Esophagus muscularis mucosa (tissue), 4 donors: ENCODE results near the gene METTL27. TPM values are rescaled to one million over a fixed set of nuclear protein-coding genes. Genes with fewer than 3 reads are reported as not detected.
A peak's percentile ranks its signal among the peaks of the same experiment; 100 is the strongest.
"Not testable (repeated sequence)": the region's sequence is repeated elsewhere in the genome, so short reads cannot be mapped to it uniquely, and the experiment has no call there.

Experiments used
- DNase-seq: peaks from one replicate; pipeline ENCODE4 v3.0.0-alpha.2; 2017; ENCODE audit errors: extremely low spot score
- H3K27ac ChIP-seq, 4 donors: fragments of 200-600 bp; sonication (generic); replicated peaks in 1 of 4; 1 replicate in 3 of 4; 2 replicates in 1 of 4; pipeline ENCODE4 v1.5.1; 2016 to 2019; ENCODE audit warnings: mild to moderate bottlenecking in 1 of 4
- H3K27me3 ChIP-seq, 4 donors: fragments of 200-600 bp; sonication (generic); one replicate each; pipeline versions ENCODE4 v1.5.1 to v1.6.0; 2016 to 2019
- H3K36me3 ChIP-seq, 4 donors: fragments of 200-600 bp; sonication (generic); one replicate each; pipeline ENCODE4 v1.5.1; 2016 to 2019
- H3K4me1 ChIP-seq, 4 donors: fragments of 200-600 bp; sonication (generic); one replicate each; pipeline ENCODE4 v1.5.1; 2016 to 2019
- H3K4me3 ChIP-seq, 4 donors: fragments of 200-600 bp; sonication (generic); 1 replicate in 2 of 4; 2 replicates in 2 of 4; pipeline ENCODE4 v1.5.1; 2016 to 2019; ENCODE audit warnings: mild to moderate bottlenecking in 4 of 4, moderate library complexity in 1 of 4
- H3K9me3 ChIP-seq, 4 donors: fragments of 200-600 bp; sonication (generic); 1 replicate in 3 of 4; 2 replicates in 1 of 4; pipeline ENCODE4 v1.5.1; 2016 to 2019
- EP300 ChIP-seq: sonication (generic); formaldehyde crosslinking; IDR thresholded peaks from one replicate; pipeline ENCODE4 v1.6.1; 2017; ENCODE audit warnings: antibody characterized with exemption
- POLR2A ChIP-seq: fragments of 450-650 bp; IDR thresholded peaks from one replicate; pipeline ENCODE4 v1.6.1; 2017; ENCODE audit warnings: antibody characterized with exemption, moderate library complexity, mild to moderate bottlenecking, low read depth
- POLR2AphosphoS5 ChIP-seq, 2 donors: sonication (generic); formaldehyde crosslinking; IDR thresholded peaks; one replicate each; pipeline ENCODE4 v1.6.1; 2017; ENCODE audit warnings: antibody characterized with exemption in 2 of 2
- WGBS: methylation state at CpG from one replicate; pipeline ENCODE4 v1.1.5; 2018; 5-methylcytosine and 5-hydroxymethylcytosine counted together
- intact Hi-C: fragments of 100-400 bp; cut with DNase I; formaldehyde crosslinking; loops from one replicate; pipeline ENCODE4 v1.15.1; 2023
- total RNA-seq, 4 donors: library from RNA; depleted of rRNA; stranded (reverse); fragments of >200 nt; gene quantifications; one replicate each; pipeline versions ENCODE4 v1.1.0 to v1.2.1, GENCODE V29; 2016
- TF ChIP-seq, protein P1 (sequence below), 3 experiments: fragments of 200-600 bp in 2 of 3; fragments of 450-650 bp in 1 of 3; sonication (generic) in 2 of 3; IDR thresholded peaks; one replicate each; pipeline ENCODE4 v1.5.1; 2017 to 2019; ENCODE audit warnings: antibody characterized with exemption in 3 of 3, mild to moderate bottlenecking in 2 of 3, moderate library complexity in 1 of 3

Gene METTL27
- total RNA-seq, 4 donors from 2014 or later = 0.83 to 4.0 (median 2.8) TPM

DNA sequence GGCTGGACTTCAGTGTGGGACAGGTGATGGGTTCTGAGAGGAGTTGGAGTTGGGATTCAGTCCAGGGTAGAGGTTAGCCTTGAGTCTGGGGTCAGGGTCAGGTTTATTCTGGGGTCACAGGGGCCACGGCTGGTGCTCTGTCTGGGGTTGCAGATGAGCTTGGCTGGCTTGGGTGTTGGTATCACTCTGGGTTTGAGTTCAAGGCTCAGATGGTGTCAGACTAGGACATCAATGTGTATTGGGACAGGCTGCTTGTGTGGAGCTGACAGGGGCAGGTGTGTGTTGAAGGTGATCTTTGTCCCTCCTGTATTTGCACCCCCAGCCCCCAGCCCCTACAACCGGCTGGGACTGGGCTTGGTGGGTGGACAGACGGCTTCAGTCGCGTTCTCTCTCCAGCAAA lies 45.4 kb upstream of the METTL27 start:
- no peaks in the 10 kb centered on the region for H3K9me3 ChIP-seq
- no peak for TF ChIP-seq POLR2AphosphoS5 (IDR thresholded peaks at IDR 0.05)
- TF ChIP-seq, protein P1, sequence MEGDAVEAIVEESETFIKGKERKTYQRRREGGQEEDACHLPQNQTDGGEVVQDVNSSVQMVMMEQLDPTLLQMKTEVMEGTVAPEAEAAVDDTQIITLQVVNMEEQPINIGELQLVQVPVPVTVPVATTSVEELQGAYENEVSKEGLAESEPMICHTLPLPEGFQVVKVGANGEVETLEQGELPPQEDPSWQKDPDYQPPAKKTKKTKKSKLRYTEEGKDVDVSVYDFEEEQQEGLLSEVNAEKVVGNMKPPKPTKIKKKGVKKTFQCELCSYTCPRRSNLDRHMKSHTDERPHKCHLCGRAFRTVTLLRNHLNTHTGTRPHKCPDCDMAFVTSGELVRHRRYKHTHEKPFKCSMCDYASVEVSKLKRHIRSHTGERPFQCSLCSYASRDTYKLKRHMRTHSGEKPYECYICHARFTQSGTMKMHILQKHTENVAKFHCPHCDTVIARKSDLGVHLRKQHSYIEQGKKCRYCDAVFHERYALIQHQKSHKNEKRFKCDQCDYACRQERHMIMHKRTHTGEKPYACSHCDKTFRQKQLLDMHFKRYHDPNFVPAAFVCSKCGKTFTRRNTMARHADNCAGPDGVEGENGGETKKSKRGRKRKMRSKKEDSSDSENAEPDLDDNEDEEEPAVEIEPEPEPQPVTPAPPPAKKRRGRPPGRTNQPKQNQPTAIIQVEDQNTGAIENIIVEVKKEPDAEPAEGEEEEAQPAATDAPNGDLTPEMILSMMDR (IDR thresholded peaks at IDR 0.05) = no peak
- TF ChIP-seq POLR2A = no peak
- TF ChIP-seq EP300 = no peak
- no peak for DNase-seq
- peaks cover 15 to 54% (median 42%) of the 10 kb centered on the region in 4 donors for H3K4me1 ChIP-seq
- no peaks in the 10 kb centered on the region for H3K36me3 ChIP-seq
- peak overlapping the region; percentile 75 to 85 (median 80) for H3K27ac ChIP-seq
- H3K4me3 ChIP-seq = no peak overlapping the region
- intact Hi-C loops = no loop called here
- H3K27me3 ChIP-seq = no peaks in the 10 kb centered on the region
- WGBS = 93% methylated on average over 3 of the region's 5 CpGs

DNA sequence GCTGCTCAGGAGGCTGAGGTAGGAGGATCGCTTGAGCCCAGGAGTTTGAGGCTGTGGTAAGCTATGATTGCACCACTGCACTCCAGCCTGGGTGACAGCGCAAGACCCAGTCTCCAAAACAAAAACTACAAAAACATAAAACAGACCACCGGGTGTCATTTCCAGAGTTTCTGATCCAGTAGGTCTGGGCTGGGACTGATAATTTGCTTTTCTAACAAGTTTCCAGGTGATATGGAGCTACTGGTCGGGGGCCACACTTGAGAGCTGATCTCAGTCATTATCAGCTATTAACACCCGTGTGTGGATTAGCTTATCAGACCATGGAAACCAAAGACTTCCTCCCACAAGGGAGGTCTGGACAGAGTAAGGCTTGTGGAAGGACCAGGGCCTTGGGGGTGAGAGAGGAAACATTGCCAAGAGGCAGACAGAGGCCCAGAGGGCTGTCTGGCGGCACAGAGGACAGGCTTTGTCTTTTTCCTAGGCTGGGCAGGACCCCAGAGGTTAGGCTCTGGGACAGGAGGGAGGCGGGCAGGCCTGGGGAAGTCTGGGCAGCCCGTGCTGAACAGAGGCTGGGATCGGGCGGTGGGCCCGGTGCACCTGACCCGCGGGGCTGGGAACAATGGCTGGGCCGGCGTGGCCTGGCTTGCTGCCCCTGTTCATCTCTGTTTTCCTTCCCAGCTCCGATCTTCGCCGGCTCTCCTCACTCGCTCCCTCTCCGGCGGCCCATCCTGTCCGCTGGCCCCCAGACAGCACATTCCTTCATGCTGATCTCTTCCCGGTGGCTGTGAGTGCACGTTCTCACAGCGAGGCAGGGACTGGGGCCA lies 43.9 kb upstream of the METTL27 start:
- intact Hi-C loops = no loop called here
- WGBS = 37% methylated on average over 24 of the region's 25 CpGs
- Histone ChIP-seq H3K4me3 (peak overlapping the region in 2 of 4 donors; percentile 23 to 28), H3K27me3 (no peaks in the 10 kb centered on the region), H3K4me1 (peaks cover 22 to 51% (median 38%) of the 10 kb centered on the region in 4 donors), H3K27ac (peak overlapping the region; percentile 75 to 85 (median 80)), H3K9me3 (no peaks in the 10 kb centered on the region), H3K36me3 (no peaks in the 10 kb centered on the region)
- no peak for DNase-seq
- no peak for TF ChIP-seq POLR2A
- peak; percentile 36 to 68 for TF ChIP-seq POLR2AphosphoS5 (IDR thresholded peaks at IDR 0.05)

DNA sequence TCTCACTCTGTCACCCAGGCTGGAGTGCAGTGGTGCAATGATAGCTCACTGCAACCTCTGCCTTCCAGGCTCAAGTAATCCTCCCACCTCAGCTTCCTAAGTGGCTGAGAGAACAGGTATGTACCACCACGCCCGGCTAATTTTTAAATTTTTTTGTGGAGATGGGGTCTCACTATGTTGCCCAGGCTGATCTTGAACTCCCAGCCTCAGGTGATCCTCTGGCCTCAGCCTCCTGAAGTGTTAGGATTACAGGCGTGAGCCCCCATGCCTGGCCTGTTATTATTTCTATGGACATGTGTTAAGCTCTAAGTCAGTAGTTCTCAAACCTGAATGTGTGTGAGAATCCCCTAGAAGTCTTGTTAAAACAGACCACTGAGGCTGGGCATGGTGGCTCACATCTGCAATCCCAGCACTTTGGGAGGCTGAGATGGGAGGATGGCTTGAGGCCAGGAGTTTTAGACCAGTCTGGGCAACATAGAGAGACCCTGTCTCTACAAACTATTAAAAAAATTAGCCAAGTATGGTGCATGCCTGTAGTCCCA lies 43.2 kb upstream of the METTL27 start:
- Histone ChIP-seq H3K9me3 (no peaks in the 10 kb centered on the region), H3K27ac (peak overlapping the region; percentile 75 to 85 (median 80)), H3K27me3 (no peaks in the 10 kb centered on the region), H3K4me1 (peaks cover 28 to 53% (median 39%) of the 10 kb centered on the region in 4 donors), H3K4me3 (no peak overlapping the region), H3K36me3 (no peaks in the 10 kb centered on the region)
- intact Hi-C loops = no loop called here
- no peak for DNase-seq
- no peak for TF ChIP-seq EP300
- no peak for TF ChIP-seq POLR2AphosphoS5 (IDR thresholded peaks at IDR 0.05)
- no peak for TF ChIP-seq POLR2A
- TF ChIP-seq, protein P1 (IDR thresholded peaks at IDR 0.05) = no peak
- WGBS = 91% methylated on average over 3 of the region's 3 CpGs

DNA sequence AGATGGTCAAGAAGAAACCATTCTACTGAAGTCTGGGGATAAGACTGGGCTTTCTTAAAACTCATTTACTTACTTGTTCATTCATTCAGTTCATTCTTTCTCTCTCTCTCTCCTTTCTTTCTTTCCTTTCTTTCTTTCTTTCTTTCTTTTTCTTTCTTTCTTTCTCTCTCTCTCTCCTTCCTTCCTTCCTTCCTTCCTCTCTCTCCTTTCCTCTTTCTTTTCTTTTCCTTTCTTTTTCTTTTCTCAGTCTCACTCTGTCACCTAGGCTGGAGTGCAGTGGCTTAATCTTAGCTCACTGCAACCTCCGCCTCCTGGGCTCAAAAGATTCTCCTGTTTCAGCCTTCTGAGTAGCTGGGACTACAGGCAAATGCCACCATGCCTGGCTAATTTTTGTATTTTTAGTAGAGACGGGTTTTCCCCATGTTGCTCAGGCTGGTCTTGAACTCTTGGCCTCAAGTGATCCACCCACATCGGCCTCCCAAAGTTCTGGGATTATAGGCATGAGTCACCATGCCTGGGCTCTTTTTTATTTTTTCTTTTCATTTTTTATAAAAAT lies 42.6 kb upstream of the METTL27 start:
- H3K27ac ChIP-seq, H3K36me3 ChIP-seq, H3K4me3 ChIP-seq, DNase-seq, H3K27me3 ChIP-seq, intact Hi-C loops, H3K9me3 ChIP-seq: not testable (repeated sequence)
- H3K4me1 ChIP-seq = peaks cover 34 to 53% (median 44%) of the 10 kb centered on the region in 4 donors
- WGBS = 86% methylated on average over 3 of the region's 3 CpGs

DNA sequence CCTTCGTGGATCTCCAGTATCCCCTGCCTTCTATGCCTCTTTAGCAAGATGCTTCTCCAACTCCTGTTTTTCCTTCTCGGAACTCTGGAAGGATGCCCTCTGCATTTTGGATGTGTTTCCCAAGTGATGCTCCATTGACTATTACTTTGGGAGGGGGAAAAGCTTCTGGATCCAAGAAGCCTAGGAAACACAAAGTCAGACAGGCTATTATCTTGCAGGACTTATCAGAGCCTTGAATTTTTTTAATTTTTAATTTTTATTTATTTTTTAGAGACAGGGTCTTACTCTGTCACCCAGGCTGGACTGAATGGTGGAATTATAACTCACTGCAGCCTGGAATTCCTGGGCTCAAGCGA lies 39.7 kb upstream of the METTL27 start:
- H3K27ac ChIP-seq = peak overlapping the region; percentile 35 to 70 (median 51)
- H3K36me3 ChIP-seq = no peaks in the 10 kb centered on the region
- H3K9me3 ChIP-seq = no peaks in the 10 kb centered on the region
- 81% methylated on average over 3 of the region's 3 CpGs for WGBS
- intact Hi-C loops = no loop called here
- no peak for DNase-seq
- H3K27me3 ChIP-seq = no peaks in the 10 kb centered on the region
- TF ChIP-seq, protein P1 (IDR thresholded peaks at IDR 0.05) = no peak
- TF ChIP-seq POLR2AphosphoS5 (IDR thresholded peaks at IDR 0.05) = no peak
- no peak for TF ChIP-seq POLR2A
- no peak for TF ChIP-seq EP300
- no peak overlapping the region for H3K4me3 ChIP-seq
- peaks cover 42 to 52% (median 46%) of the 10 kb centered on the region in 4 donors for H3K4me1 ChIP-seq
